Renal cortical epithelial cell (primary cell): ENCODE data around the gene JSRP1. TPM values are rescaled to one million over a fixed set of nuclear protein-coding genes. Genes with fewer than 3 reads are reported as not detected.
A peak's percentile ranks its signal among the peaks of the same experiment; 100 is the strongest.

Experiments used
- DNase-seq: peaks from one replicate; pipeline ENCODE4 v3.0.0-alpha.2; 2011; ENCODE audit warnings: low read depth
- total RNA-seq: library from RNA; depleted of rRNA; stranded (reverse); fragments of >200 nt; gene quantifications from 2 replicates; pipeline ENCODE4 v1.2.3, GENCODE V29; 2014

JSRP1 gene
- total RNA-seq, 1 donor from 2014 or later, result not detected

DNA sequence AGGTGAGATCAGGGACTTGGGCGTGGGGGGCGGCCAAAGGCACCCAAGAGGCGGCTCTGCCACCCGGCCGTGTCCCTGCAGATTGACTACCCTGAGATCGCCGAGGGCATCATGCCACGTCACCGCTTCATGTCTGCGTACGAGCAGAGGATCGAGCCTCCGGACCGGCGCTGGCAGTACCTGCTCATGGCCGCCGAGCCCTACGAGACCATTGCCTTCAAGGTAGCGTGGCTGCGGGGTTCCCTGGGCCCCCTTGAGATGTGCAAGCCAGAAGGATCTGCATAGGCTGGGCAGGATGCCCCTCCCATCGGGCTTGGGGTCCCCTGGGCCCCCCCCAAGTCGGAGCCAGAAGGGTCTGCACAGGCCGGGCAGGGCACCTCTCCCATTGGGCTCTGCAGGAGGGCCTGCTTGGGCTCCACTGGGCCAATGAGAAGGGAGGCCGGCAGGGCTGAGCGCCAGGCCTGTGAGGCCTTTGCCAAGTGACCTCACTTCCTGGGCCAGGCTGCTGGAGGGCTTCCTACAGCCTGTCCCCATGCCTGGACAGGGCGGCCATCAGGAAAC lies 9.3 kb downstream of the JSRP1 start:
- no peak for DNase-seq

DNA sequence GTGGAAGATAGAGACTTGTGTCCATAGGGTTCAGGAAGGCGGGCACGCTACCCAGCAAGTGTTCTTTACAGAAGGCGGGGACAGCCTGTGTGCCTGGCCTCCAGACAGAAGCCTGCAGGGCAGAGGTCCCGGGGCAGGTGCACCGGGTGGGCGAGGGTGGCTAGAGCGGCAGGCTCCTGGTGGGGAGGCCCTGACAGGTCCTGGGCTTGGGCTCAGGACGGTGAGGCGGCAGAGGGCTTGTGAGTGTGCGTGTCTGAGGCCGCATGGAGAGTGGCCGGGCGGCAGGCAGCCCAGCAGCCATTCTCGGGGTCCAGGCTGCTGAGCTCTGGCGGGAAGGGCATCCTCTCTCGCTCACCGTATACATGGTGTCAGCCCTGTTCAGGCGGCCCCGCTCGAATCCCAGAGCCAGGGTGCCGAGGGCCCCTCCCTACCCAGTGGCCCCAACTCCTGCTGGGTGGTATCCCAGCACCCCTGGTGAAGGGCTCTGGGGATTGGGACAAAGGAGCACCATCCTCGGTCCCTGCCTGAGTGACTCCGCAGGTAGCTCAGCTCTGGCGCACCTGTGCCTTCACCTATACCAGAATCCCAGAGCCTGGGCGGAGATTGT lies 10.1 kb downstream of the JSRP1 start:
- DNase-seq, result no peak

DNA sequence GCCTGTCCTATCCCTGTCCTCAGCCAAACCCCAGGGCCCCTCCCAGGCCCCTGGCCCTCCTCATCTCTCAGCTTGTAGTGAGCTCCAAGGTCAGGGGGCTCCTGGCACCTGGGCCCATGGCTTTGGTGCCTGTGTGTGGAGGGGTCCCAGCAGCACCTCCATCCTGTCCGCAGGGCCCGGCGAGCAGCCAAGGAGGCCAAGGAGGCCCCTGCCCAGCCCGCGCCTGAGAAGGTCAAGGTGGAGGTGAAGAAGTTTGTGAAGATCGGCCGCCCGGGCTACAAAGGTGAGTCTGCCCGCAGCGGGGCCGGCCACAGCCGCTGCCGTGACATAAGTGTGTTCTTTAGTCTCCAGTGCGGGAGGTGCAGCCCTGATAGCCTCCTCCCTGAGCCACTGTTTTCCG lies 10.9 kb downstream of the JSRP1 start:
- no peak for DNase-seq

DNA sequence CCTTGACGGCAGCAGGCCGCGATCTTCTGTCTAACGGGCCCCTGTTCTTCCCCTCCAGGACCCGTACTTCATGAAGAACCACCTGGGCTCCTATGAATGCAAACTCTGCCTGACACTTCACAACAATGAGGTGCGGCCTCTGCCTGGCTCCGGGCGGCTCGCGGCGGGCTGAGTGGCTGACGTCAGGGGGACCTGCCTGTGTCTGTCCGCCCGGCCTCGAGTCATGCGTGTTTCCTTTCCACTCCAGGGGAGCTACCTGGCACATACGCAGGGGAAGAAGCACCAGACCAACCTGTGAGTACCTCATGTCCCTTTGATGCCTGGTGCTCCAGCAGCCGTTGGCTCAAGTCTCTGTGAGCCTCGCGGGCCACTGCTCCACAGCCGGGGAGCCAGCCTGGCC lies 11.7 kb downstream of the JSRP1 start:
- DNase-seq, result no peak

DNA sequence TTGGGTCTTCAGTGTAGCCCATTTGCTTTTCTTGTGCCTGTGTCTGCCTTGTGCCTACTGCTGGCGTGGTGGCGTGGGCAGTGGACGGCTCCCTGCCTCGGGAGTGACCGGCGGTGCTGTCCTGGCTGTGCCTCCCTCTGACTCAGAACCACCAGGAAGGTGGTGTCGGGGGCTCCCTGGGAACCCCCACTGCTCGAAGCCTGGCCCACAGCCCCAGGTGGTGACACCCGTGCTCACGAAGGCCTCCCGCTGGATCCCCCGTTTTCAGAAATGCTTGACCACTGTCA lies 12.1 kb downstream of the JSRP1 start:
- no peak for DNase-seq

DNA sequence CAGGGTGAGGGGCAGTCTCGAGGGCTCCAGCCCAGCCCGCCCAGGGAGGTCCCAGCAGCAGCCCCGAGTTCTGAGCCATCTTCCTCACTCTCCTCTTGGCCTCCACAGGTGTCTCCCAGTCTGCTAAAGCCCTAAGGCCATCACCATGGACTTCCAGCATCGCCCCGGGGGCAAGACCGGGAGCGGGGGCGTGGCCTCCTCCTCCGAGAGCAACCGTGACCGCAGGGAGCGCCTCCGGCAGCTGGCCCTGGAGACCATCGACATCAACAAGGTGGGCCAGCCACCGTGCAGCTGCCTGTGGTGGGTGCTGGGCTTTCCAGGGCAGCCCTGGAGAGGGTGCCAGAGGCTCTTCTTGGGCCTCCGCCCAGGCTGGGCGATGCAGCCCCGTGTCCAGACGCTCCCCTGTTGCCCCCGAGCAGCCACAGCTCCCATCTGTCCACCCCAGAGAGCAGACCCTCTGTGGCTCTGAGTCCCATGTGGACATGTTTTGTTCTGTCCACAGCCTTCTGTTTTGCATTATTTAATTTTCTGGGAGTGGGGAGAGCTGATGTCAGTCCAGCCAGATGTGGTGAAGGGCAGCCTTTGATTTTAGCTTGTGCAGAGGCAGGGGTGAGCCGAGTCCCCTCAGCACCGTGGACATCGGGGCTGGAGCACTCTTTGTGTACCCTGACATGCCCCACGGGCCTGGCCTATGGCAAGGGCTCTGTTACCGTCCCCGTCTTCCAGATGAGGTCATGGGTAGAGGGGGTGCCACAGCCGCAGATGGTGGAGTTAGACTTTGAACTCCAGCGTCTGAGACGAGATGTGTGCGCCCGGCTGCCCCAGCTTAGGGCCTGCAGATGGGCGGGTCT lies 12.7 kb downstream of the JSRP1 start:
- no peak for DNase-seq

DNA sequence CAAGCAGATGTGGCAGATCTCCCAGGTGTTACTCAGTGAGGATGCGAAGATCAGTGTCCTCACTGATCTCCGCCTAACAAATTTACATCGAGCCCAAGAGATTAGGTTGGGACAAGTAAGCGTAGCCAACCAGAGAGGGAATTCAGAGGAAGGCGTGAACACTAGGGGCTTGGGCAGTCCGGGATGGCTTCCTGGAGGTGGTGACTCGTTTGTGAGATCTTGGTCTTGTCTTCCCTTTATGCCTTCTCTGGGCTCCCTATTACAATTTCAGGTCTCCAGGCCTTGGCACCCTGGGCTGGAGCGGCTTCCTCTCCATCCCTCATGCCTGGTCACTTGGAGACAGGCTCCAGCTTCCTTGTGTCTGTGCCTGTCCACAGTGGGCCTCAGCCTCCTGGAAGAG lies 13.4 kb downstream of the JSRP1 start:
- DNase-seq, result no peak

DNA sequence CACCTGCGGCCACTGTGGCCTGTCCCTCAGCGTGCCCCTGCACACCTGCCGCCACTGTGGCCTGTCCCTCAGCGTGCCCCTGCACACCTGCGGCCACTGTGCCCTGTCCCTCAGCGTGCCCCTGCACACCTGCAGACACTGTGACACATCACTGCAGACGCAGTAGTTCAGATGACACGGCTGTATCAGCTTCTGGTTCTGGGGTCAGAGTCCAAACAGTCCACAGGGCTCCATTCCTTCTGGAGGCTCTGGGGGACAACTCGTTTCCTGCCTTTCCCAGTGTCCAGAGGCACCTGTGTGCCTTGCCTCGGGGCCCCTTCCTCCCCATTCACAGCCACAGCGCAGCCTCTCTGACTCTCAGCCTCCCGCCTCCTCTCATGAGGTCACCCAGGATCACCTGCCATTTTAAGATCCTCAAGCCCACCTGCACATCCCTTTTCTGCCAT lies 14.1 kb downstream of the JSRP1 start:
- DNase-seq, result no peak

DNA sequence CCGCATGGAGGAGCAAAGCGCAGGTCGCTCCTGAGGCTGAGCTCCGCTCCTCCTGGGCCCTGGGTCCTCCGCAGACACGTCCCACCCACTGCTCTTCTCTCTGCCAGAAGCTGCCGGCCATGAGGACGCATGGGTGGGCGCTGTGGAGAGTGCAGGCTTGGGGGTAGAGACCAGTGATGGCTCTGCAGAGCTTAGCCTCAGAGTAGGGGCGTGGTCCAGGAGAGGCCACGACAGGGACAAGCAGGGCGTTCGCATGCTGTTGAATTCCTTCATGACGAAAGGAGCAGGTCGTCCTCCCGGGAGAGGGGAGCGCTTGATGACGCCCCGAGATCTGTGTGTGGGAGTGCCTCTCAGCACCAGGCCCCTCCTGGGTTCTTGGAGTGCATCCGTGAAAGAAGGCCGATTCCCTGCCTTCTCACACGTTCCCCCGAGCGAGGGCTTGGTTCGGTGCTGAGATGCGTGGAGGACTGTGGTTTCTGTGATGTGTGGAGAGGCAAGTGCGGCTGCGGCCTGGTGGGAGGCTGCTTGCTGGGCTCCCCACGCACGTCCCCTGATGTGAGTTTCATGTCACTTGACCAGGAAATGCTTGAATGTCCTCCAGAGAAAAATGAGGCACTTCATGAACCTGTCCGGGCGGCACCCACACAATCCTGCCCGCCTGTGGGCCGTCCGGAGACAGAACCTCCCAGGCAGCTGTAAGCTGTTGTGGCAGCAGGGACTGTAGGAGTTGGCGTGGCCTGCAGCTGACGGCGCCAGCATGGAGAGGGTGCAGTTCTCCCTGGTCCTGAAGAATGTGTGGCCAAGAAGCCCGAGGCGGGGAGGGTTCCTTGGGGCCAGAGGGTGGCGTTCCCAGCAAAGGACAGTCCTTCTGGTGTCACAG lies 15.1 kb downstream of the JSRP1 start:
- DNase-seq, result no peak

DNA sequence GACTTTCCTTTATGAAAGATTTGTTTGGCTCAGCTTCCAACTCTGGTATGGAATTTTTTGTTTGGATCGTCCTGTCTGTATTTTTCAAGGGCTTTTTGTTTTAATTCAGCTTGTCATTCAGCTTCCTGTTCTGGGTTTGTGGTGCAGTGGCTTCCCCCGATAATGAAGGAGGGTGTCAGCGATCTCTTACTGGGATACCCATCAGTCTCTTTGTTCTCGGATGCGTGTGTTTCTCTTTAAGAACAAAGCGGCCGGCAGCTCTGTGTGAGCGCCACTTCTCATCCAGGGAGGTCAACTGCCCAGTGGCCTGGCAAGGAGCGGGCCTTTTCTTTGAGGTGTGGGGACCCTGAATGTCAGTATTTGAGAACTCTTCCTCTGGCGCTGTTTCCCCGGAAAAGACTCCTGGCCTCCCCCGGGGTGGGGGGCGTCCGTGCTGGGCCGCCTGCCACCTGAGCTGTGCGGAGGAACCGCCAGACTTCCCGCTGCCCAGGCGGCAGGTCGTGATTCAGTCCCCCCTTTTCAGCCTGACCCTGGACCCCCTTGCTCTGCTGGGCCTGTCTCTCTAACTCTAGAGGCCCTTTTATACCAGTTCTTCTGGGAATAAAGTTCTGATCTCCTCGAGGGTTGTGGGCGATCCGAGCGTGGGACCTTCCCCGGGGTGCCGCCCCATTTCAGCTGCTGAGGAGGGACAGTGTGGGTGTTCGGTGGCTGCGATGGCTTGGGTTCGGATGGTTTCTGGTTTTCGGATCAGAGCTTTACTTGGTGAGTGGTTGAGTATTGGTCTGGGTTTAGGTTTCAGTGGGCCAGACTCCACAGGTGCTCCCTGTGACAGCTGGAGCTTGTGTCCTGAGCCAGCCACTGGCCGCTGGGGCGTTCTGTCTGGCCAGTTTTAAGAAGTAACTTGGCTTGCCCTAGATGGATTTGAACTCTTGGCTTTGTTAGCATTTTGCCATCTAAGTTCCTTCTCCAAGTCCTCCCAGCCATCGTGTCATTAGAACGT lies 16.1 kb downstream of the JSRP1 start:
- no peak for DNase-seq

DNA sequence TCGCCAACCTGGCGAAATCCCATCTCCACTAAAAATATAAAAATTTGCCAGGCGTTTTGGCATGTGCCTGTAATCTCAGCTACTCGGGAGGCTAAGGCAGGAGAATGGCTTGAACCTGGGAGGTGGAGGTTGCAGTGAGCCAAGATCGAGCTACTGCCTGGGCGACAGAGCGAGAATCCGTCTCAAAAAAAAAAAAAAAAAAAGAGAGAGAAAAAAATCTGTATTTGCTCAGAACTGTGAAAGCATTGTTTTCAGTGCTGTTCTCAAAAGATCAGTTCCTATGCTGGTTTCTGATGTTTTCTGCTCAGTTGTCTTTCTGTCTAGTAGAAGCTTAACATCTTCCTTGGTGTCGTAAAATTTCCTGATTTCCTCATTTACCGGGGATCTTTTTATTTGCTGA lies 17.0 kb downstream of the JSRP1 start:
- DNase-seq, result no peak

DNA sequence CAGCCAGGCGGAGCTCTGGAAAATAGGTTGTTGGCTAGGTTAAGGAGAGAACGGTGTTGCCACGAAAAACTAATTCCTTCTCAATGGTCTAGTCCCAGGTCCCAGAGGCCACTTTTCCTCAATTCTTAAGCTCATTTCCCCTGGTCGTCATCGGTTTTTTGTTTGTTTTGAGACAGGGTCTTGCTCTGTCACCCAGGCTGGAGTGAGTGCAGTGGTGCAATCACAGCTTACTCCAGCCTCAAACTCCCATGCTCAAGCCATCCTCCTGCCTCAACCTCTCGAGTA lies 18.4 kb downstream of the JSRP1 start:
- no peak for DNase-seq

DNA sequence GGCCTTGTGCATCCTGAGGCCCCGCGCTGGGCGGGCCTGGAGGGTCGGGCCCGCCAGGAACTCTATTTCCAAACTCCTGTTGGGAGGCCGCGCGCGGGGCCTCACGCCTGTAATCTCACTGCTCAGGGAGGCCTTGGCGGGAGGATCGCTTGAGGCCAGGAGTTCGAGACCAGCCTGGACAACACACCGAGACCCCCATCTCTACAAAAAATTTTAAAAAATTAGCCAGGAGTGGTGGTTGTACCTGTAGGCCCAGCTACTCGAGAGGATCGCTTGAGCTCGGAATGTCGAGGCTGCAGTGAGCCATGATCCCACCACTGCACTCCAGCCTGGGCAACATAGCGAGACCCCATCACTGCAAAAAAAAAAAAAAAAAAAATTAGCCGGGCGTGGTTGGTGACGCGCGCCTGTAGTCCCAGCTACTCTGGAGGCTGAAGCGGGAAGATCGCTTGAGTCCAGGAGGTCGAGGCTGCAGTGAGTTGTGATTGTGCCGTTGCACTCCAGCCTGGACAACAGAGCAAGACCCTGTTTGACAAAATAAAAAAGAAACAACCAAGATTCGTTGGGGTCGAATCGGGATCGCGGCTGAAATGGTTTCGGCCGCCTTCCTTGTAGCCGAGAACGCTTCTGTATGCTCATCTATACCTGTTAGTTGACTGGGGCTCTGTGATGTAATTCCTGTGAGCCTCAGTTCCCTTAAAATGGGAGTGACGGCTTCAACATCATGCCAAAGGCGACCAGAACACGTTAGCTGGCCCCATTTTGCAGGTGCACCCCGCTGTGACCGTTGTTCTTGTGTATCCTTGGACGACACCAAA lies 19.0 kb downstream of the JSRP1 start:
- DNase-seq, result no peak

DNA sequence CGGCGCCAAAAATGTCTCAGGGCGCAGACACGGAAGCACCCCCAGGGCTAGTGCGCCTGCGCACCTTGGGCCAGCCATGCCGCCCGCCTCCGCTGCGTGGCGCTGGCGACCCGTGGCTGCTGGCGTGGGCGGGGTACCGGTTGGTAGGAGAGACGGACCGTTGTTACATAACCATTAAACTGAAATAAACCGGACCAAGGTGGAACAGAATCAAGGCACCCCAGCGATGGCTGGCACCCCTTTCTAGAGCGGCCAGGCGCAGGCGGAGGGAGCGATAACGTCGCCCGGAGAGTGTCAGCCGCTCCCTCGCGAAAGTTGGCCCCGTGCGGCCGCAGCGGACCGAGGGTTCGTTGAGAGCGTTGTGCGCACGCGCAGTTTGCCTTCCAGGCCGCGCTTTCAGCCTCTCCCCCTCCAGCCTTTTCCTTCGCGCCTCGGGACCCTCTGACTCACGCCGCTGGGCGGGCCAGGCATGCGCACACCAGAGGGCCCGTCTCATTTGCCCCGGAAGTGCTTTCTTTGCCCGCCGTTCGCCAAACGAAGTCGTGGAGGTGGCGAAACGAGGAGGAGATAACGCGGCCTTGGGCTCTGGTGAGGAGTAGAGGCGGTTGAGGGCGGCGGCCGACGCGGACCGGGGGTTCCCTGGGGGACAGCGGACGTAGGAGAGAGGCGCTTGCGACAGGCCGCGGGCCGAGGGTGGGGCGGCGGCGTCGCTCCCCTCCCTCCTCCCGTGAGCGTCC lies 19.7 kb downstream of the JSRP1 start, which contains the start of the genes PLEKHJ1 and SF3A2:
Gene PLEKHJ1, minus strand, starts transcription at position 16 of the 737 bp plus-strand sequence. CDS start 81 bp downstream, outside the sequence.
Gene SF3A2, plus strand, starts transcription at position 511 of the 737 bp plus-strand sequence. CDS start 6,595 bp downstream, outside the sequence.
- DNase-seq, result peak; percentile 89

DNA sequence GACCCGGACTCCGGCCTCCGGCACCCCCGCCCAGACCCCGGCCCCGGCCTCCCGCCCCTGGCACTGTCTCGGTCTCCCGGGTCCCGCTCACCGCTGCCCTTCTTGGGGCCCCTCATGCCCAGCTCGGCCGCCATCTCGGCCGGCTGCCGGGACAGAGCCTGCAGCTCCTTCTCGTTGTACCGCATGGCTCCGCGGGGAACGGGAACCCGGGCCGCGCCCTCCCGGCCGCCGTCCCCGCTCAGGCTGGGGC lies 20.2 kb downstream of the JSRP1 start:
- no peak for DNase-seq

DNA sequence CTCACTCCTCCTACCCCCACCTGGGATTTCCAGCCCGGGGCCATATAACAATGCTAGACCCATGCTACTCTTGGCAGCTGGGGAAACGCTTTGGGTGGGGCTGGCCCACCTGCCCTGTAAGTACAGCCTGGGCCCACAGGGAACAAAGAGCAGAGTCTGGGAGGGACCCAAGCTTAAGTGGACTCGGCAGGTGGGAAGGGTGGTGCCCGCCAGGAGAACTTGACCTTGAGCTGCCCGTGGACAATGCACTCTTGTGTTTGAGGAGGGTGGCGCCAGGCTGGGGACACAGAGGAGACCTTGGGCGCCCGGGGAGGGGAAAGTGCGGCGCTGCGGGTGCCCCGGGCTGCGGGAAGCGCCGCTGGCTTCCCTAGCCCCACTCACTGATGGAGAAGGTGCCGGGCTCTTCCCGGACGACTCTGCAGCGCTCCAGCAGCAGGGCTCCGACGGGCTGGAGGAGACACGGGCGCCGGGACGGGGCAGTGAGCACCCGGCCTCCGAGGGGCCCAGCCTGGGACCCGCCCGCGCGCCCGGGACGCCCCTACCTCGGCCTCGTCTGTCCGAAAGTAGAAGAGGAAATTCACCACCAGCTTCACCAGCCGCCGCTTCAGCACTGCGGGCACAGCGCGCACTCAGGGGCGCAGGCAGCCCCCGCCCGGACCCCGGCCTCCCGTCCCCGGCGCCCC lies 20.7 kb downstream of the JSRP1 start:
- DNase-seq, result no peak

DNA sequence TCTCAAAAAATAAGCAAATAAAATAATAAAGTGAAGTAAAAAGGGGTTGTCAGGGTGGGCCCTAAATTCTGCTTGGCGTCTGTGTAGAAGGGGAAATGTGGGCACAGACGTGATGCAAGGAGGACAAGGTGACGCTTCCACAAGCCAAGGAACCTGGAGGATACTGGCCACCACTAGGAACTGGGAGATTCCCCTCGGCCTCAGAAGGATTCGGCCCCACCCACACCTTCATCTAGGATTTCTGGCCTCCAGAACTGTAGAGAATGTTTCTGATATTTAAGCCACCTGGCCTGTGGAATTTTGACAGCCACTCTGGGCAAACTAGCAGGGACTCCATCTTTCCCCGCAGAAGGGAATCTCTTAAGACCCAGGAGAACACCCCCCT lies 21.2 kb downstream of the JSRP1 start:
- no peak for DNase-seq

DNA sequence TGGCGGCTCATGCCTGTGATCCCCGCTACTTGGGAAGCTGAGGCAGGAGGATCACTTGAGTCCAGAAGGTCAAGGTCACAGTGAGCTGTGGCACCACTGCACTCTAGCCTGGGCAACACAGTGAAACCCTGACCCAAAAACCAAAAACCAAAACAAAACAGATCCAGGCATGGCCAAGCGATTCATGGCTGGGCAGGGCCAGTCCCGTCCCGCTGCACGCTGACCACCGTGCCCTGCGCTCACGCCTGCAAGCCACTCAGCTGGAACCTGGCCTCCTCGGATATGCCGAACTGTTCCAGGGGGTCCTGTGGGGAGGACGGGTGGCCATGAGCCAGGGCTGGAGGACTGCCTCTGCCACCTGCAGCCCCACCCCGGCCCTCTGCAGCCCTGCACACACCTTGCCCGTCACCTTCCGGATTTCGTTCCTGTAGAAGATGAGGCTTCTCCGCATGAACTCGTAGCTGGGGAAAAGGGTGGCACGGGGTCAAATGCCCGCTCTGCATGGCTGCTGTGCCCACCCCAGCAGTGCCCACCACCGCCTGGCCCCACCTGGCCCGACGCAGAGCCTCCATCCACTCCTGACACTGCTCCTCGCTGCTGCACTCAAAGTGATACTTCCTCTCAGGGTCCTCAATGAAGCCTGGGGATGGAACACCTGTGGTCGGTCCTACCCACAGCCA lies 22.5 kb downstream of the JSRP1 start:
- DNase-seq, result no peak
